Fibroblast of mammary gland (primary cell): Measurements from ENCODE around the gene COLGALT1.

Experiments
- DNase-seq: peaks from one replicate; pipeline ENCODE4 v3.0.0-alpha.2; 2010; ENCODE audit warnings: low read depth
- H3K4me3 ChIP-seq: 2 replicates; pipeline ENCODE4 v1.5.1; 2011; ENCODE audit warnings: low read depth, mild to moderate bottlenecking, low read length, moderate library complexity; ENCODE audit not compliant: control insufficient read depth
- CTCF ChIP-seq: conservative IDR thresholded peaks from 2 replicates; pipeline ENCODE4 v1.5.1; 2011; ENCODE audit warnings: low read depth, low read length, inconsistent platforms; ENCODE audit not compliant: control insufficient read depth, insufficient read depth

The COLGALT1 gene

GRCh38 chr19:17526922-17527321 is 28.5 kb upstream of the COLGALT1 start:
- no peak overlapping the region for H3K4me3 ChIP-seq
- TF ChIP-seq CTCF = no peak
- DNase-seq = no peak

GRCh38 chr19:17527326-17527725 is 28.1 kb upstream of the COLGALT1 start:
- no peak overlapping the region for H3K4me3 ChIP-seq
- no peak for TF ChIP-seq CTCF
- no peak for DNase-seq

- TF ChIP-seq CTCF = no peak
- no peak for DNase-seq
- H3K4me3 ChIP-seq = no peak overlapping the region
Measured at GRCh38 chr19:17528610-17529009, 26.8 kb upstream of the COLGALT1 start.

- H3K4me3 ChIP-seq = no peak overlapping the region
- no peak for DNase-seq
- no peak for TF ChIP-seq CTCF
Measured at GRCh38 chr19:17529239-17530158, 25.9 kb upstream of the COLGALT1 start.

GRCh38 chr19:17530586-17530985 is 24.9 kb upstream of the COLGALT1 start:
- no peak for TF ChIP-seq CTCF
- DNase-seq = no peak
- no peak overlapping the region for H3K4me3 ChIP-seq

- no peak for TF ChIP-seq CTCF
- H3K4me3 ChIP-seq = no peak overlapping the region
Measured at GRCh38 chr19:17532116-17532515, 23.3 kb upstream of the COLGALT1 start.

More at GRCh38 chr19:17532116-17532515, 23.3 kb upstream of the COLGALT1 start:
- no peak for DNase-seq
